LNCAP (cell line): Measurements from ENCODE around the gene EFCAB8.

Source experiments
- CTCF ChIP-seq: fragments of 450-650 bp; IDR thresholded peaks from 2 replicates; pipeline ENCODE4 v1.5.1; 2017; ENCODE audit warnings: mild to moderate bottlenecking

Gene EFCAB8

GRCh38 chr20:32902456-32903420, 44.0 kb downstream of the EFCAB8 start:
- peak; percentile 97 for TF ChIP-seq CTCF

GRCh38 chr20:32903666-32904175, 45.0 kb downstream of the EFCAB8 start:
- TF ChIP-seq CTCF: no peak

- TF ChIP-seq CTCF: no peak
Measured at GRCh38 chr20:32906200-32906599, 47.5 kb downstream of the EFCAB8 start.

GRCh38 chr20:32906871-32907495, 48.3 kb downstream of the EFCAB8 start:
- no peak for TF ChIP-seq CTCF

GRCh38 chr20:32907886-32908285, 49.2 kb downstream of the EFCAB8 start:
- no peak for TF ChIP-seq CTCF

GRCh38 chr20:32908334-32909292, 49.9 kb downstream of the EFCAB8 start:
- no peak for TF ChIP-seq CTCF

GRCh38 chr20:32909451-32909850, 50.7 kb downstream of the EFCAB8 start:
- TF ChIP-seq CTCF: no peak
